Measurements from ENCODE around the gene FAM180A. TPM values are rescaled to one million over a fixed set of nuclear protein-coding genes. Genes with fewer than 3 reads are reported as not detected.

Gene FAM180A
- total and polyA plus RNA-seq, 2 of the 8 experiments (the other 6 are each of a cell fraction or from before 2014, with no cell fraction given): not detected

- Histone ChIP-seq H3K4me2 (ENCODE audit: insufficient read depth in 1 of 2, low read depth in 2 of 2, low read length in 2 of 2) (no peak overlapping the region), H3K14ac (ENCODE audit: insufficient read length) (no peak overlapping the region), H3K79me2 (ENCODE audit: control insufficient read depth in 1 of 2, insufficient read depth in 2 of 2, low read length in 2 of 2) (no peaks in the 10 kb centered on the region), H2AK5ac (ENCODE audit: low read depth, low read length) (no peak overlapping the region), H3K4ac (replicated peaks; ENCODE audit: insufficient read length, low read depth, low read length) (no peak overlapping the region), H3K56ac (replicated peaks; ENCODE audit: insufficient read length, low read depth, low read length) (no peak overlapping the region), H3K4me3 (ENCODE audit: extremely low read depth in 1 of 4, insufficient read depth in 2 of 4, low read depth in 3 of 4, low read length in 4 of 4) (no peak overlapping the region), H2BK15ac (ENCODE audit: low read length) (no peak overlapping the region), H4K20me1 (replicated peaks in 1 of 2; ENCODE audit: control insufficient read depth in 1 of 2, insufficient read depth in 2 of 2, low read length in 2 of 2) (no peaks in the 10 kb centered on the region), H3K23ac (ENCODE audit: insufficient read length) (no peak overlapping the region), H2BK12ac (ENCODE audit: low read depth, low read length) (no peak overlapping the region), H3K18ac (ENCODE audit: extremely low read depth, low read length) (no peak overlapping the region), H3K9me3 (ENCODE audit: insufficient read depth in 2 of 2, low read depth in 1 of 2, low read length in 1 of 2) (0 out of 4 replicates have a peak, but pooled peaks cover 0 to 2% of the 10 kb centered on the region in 2 experiments), H4K91ac (replicated peaks; ENCODE audit: insufficient read length, low read length) (no peak overlapping the region), H2BK20ac (ENCODE audit: low read length) (no peak overlapping the region), H2AFZ (ENCODE audit: low read length) (no peak overlapping the region), H2BK120ac (replicated peaks; ENCODE audit: low read depth, low read length) (no peak overlapping the region), H4K8ac (ENCODE audit: extremely low read depth, insufficient read depth, low read length) (no peak overlapping the region), H2BK5ac (ENCODE audit: low read depth, low read length) (no peak overlapping the region), H3K9ac (replicated peaks in 1 of 4; ENCODE audit: extremely low read depth in 1 of 4, low read depth in 3 of 4, low read length in 3 of 4) (no peak overlapping the region), H3K79me1 (ENCODE audit: low read depth, low read length) (no peaks in the 10 kb centered on the region), H4K5ac (ENCODE audit: insufficient read length, low read depth, low read length) (no peak overlapping the region), H3K27me3 (replicated peaks in 1 of 4; ENCODE audit: control insufficient read depth in 3 of 4, extremely low read depth in 1 of 4, insufficient read depth in 3 of 4, low read length in 3 of 4) (no peaks in the 10 kb centered on the region), H3K4me1 (replicated peaks in 1 of 4; ENCODE audit: control insufficient read depth in 3 of 4, insufficient read depth in 4 of 4, low read length in 3 of 4) (no peaks in the 10 kb centered on the region), H3K23me2 (ENCODE audit: low read depth, low read length) (no peaks in the 10 kb centered on the region), H3K27ac (ENCODE audit: low read depth, low read length) (no peak overlapping the region), H3K36me3 (ENCODE audit: control insufficient read depth in 2 of 4, insufficient read depth in 4 of 4, low read length in 3 of 4) (no peaks in the 10 kb centered on the region)
- ChIA-PET POLR2A (ENCODE audit: partially characterized antibody) (no interaction called here), CTCF (ENCODE audit: partially characterized antibody) (interaction anchor here (1.7 to 3.8 kb wide), 4 partner anchors 8 to 117 kb away, joined by 6 to 22 read pairs (median 6); no protein-coding TSS in a partner anchor)
- no peak for DNase-seq (ENCODE audit: low read depth in 1 of 2, low spot score in 2 of 2)
- no peak for FAIRE-seq
- 88% methylated on average over 3 of the region's 3 CpGs; no CpG with 5 or more reads in 1 of the 2 experiments for WGBS, 2 experiments (ENCODE audit: extremely low coverage in 1 of 2, insufficient coverage in 1 of 2, insufficient read length in 1 of 2, insufficient replicate concordance in 2 of 2, low coverage in 1 of 2, low lambda C conversion rate in 2 of 2, missing lambda C conversion rate in 1 of 2)
- TF ChIP-seq CREB1 (IDR thresholded peaks at IDR 0.05) (no peak), JUND (IDR thresholded peaks at IDR 0.05; ENCODE audit: low read length) (no peak), EP300 (IDR thresholded peaks at IDR 0.05; ENCODE audit: borderline replicate concordance in 1 of 2, low read depth in 2 of 2, low read length in 2 of 2) (no peak), CBX5 (IDR thresholded peaks at IDR 0.05; ENCODE audit: low read depth, low read length) (no peak), FOSL1 (IDR thresholded peaks at IDR 0.05; ENCODE audit: insufficient read depth, low read depth, low read length) (no peak), GTF2F1 (IDR thresholded peaks at IDR 0.05; ENCODE audit: borderline replicate concordance, low read depth, low read length) (no peak), POLR2A (IDR thresholded peaks at IDR 0.05; ENCODE audit: control extremely low read depth in 1 of 2, low read depth in 2 of 2, low read length in 2 of 2) (no peak), ATF2 (IDR thresholded peaks at IDR 0.05; ENCODE audit: low read length) (no peak), CTCF (IDR thresholded peaks at IDR 0.05; ENCODE audit: control extremely low read depth in 1 of 3, insufficient read depth in 1 of 3, low read depth in 1 of 3, low read length in 3 of 3) (no peak), RNF2 (IDR thresholded peaks at IDR 0.05; ENCODE audit: borderline replicate concordance, low read depth, low read length, missing control alignments, poor library complexity, severe bottlenecking) (no peak)
These were observed 41.3 kb upstream of the FAM180A start for GRCh38 chr7:135789956-135790355.
